ENCODE results near the gene ESPNL. TPM values are rescaled to one million over a fixed set of nuclear protein-coding genes. Genes with fewer than 3 reads are reported as not detected.
"Not testable (repeated sequence)": the region's sequence is repeated elsewhere in the genome, so short reads cannot be mapped to it uniquely, and the experiment has no call there.

ESPNL gene
- total RNA-seq, 1 donor from 2014 or later: 0.24 TPM

DNA sequence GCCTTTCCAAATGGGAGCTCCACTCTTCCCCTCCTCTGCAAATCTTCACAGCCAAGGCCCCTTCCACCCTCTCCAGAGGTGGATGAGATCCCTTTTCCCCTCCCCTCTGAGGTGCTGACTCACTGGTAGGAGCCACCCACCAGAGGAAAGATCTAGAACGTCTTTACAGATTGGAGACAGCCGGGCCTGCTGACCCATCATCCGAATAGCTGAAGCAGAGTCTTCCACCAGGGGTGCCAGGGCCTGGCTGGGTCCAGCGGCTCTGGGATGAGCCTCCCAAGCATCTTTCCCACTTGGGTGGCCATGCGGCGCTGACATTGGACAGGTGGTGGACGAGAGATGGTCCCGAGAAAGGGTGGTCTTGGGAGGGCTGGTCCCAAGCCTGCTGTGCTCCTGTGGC lies 67.6 kb downstream of the ESPNL start:
- Mint-ChIP-seq H3K9me3 (no peaks in the 10 kb centered on the region), H3K27ac (no peak overlapping the region), H3K36me3 (peaks cover 11% of the 10 kb centered on the region), H3K27me3 (peaks cover 25% of the 10 kb centered on the region), H3K4me1 (ENCODE audit: unreplicated experiment) (no peaks in the 10 kb centered on the region), H3K4me3 (no peak overlapping the region)
- DNase-seq (ENCODE audit: extremely low spot score, unreplicated experiment): no peak
- TF ChIP-seq, protein P1, sequence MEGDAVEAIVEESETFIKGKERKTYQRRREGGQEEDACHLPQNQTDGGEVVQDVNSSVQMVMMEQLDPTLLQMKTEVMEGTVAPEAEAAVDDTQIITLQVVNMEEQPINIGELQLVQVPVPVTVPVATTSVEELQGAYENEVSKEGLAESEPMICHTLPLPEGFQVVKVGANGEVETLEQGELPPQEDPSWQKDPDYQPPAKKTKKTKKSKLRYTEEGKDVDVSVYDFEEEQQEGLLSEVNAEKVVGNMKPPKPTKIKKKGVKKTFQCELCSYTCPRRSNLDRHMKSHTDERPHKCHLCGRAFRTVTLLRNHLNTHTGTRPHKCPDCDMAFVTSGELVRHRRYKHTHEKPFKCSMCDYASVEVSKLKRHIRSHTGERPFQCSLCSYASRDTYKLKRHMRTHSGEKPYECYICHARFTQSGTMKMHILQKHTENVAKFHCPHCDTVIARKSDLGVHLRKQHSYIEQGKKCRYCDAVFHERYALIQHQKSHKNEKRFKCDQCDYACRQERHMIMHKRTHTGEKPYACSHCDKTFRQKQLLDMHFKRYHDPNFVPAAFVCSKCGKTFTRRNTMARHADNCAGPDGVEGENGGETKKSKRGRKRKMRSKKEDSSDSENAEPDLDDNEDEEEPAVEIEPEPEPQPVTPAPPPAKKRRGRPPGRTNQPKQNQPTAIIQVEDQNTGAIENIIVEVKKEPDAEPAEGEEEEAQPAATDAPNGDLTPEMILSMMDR (conservative IDR thresholded peaks at IDR 0.05): no peak

DNA sequence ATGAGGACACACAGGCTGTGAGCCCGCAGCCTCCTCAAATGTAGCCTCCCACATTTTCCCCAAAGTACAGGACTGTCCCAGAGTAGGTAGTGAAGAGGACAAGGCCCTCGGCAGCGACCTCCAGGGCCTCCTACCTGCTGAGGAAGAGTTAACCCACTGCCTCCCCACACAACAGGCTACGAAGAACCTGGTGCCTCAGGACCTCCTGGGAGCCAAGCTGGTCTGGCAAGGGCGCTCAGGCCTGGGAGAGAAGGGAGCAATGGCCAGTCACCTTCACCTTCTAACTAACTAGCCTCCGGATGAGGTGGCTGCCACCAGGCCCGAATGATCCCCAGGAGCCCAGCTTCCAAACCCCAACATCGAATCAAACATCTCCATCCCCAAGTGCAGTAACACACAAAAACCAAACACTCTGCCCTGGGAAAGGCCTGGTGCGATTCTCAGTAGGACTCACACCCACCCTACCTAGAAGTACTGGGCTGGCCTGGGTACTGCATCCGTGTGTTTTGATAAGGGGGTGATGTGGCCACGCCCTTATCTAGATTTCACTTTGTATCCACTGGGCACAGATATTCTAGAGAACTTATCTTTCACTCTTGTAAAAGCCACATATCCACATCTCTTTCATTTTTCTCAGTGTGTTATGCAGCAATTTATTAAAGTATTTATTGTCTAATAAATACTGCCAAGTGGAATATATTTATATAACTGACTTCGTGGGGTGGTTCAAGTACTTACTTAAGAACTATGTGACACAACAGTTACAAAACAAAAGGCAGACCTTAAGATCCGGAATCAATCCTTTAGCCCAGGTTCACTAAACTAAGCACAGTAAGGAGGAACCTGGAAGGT lies 68.3 kb downstream of the ESPNL start:
- no peak overlapping the region for H3K27ac Mint-ChIP-seq
- H3K27me3 Mint-ChIP-seq: peaks cover 19% of the 10 kb centered on the region
- peaks cover 17% of the 10 kb centered on the region for H3K36me3 Mint-ChIP-seq
- no peaks in the 10 kb centered on the region for H3K9me3 Mint-ChIP-seq
- DNase-seq (ENCODE audit: extremely low spot score, unreplicated experiment): no peak
- no peaks in the 10 kb centered on the region for H3K4me1 Mint-ChIP-seq (ENCODE audit: unreplicated experiment)
- TF ChIP-seq, protein P1 (conservative IDR thresholded peaks at IDR 0.05): no peak
- no peak overlapping the region for H3K4me3 Mint-ChIP-seq

DNA sequence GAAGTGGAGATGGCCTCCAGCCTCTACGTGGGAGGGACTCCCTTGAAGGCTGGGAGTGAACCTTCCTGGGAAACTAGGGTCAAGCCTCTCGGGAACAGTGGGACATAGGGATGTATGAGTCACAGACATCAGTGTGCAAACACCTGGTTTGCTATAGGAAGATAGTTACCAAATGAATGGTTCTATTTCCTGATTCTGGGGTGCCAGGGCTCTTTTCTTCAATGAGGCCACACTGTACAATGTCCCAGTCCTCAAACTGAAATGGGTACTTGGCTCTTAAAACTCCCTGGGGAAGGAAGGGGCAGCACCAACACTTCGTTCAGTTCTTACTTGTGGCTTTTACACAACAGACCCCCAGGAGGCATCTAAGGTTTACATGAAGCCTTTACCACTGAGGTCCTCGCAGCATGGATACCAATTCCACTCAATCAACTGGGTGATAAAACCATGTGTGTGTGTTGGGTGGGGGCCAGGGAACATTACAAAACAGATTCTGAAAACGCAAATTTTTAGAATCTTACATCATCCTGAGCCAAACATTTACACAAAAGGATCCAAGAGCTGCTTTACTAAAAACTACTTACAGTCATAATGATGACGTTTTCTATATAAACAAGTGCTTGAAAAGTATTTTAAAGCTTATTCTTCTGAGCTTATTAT lies 69.0 kb downstream of the ESPNL start:
- no peak overlapping the region for H3K4me3 Mint-ChIP-seq
- no peak overlapping the region for H3K27ac Mint-ChIP-seq
- TF ChIP-seq, protein P1 (conservative IDR thresholded peaks at IDR 0.05): no peak
- H3K9me3 Mint-ChIP-seq: no peaks in the 10 kb centered on the region
- H3K4me1 Mint-ChIP-seq (ENCODE audit: unreplicated experiment): no peaks in the 10 kb centered on the region
- peaks cover 17% of the 10 kb centered on the region for H3K36me3 Mint-ChIP-seq
- no peak for DNase-seq (ENCODE audit: extremely low spot score, unreplicated experiment)
- peaks cover 18% of the 10 kb centered on the region for H3K27me3 Mint-ChIP-seq

DNA sequence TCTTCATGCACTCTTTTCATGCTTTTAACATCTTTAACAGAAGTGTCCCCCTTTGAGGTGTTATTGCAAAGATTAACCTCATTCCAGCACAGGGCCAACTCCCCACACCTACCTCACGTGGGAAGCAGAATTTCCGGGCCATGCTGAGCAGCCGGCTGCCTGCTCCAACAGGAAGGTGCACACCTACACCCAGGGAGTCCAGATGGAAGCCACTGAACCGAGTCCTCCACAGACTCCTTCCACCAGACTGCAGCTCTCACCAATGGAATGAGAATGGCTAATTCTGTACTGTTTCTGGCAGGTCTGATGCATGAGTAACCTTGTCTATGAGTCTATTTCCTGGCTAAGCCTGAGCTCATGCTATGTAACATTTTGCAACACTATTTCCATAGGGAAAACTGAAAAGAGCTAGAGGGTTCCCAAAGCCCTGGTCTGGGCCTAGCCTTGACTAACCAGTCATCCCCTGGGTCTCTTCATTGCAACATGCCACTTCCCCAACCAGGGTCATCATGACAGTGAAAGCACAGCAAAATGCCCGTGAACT lies 69.6 kb downstream of the ESPNL start:
- no peak overlapping the region for H3K27ac Mint-ChIP-seq
- H3K9me3 Mint-ChIP-seq: no peaks in the 10 kb centered on the region
- no peak overlapping the region for H3K4me3 Mint-ChIP-seq
- H3K36me3 Mint-ChIP-seq: peaks cover 16% of the 10 kb centered on the region
- peaks cover 12% of the 10 kb centered on the region for H3K27me3 Mint-ChIP-seq
- DNase-seq (ENCODE audit: extremely low spot score, unreplicated experiment): no peak
- H3K4me1 Mint-ChIP-seq (ENCODE audit: unreplicated experiment): no peaks in the 10 kb centered on the region
- TF ChIP-seq, protein P1 (conservative IDR thresholded peaks at IDR 0.05): no peak

DNA sequence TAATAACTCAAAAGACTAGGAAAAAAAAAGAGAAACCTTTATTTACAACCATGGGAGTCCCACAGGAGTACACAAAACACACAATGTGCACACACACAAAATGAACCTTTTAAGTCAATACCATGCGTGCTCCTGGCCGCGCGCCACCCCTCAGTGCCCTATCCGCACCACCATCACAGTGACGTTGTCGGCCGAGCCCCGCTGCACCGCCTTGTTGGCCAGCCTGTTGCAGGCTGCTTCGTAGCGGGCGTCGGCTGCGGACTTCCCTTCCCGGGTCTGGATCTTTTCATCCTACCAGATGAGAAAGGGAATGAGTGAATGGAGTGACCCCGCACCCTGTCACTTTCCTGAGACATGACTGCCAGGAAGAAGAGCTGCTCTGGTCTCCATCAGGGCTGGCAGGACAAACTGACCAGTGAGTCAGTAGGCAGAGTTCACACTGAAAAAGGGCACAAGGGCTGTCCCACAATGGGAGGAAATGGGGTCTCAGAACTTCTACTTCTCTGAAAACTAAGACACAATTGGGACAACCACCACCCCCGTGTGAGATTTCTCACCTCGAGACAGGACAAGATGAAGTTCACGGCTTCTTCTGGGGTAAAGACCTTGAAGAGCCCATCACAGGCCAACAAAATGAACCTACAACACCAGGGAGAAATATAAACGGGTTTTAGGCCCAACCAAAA lies 70.4 kb downstream of the ESPNL start:
- Mint-ChIP-seq H3K27me3 (peaks cover 4% of the 10 kb centered on the region), H3K36me3 (peaks cover 13% of the 10 kb centered on the region), H3K4me1 (ENCODE audit: unreplicated experiment) (no peaks in the 10 kb centered on the region), H3K9me3 (no peaks in the 10 kb centered on the region), H3K4me3 (no peak overlapping the region), H3K27ac (no peak overlapping the region)
- TF ChIP-seq, protein P1 (conservative IDR thresholded peaks at IDR 0.05): no peak
- DNase-seq (ENCODE audit: extremely low spot score, unreplicated experiment): no peak

DNA sequence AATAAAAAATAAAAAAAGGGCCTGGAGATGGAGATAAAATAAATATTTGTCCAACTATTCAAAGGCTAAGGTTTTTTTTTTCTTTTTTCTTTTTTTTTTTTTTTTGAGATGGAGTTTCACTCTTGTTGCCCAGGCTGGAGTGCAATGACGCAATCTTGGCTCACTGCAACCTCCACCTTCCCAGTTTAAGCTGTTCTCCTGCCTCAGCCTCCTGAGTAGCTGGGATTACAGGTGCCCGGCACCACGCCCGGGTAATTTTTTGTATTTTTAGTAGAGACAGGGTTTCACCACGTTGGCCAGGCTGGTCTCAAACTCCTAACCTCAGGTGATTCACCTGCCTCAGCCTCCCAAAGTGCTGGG lies 70.9 kb downstream of the ESPNL start:
- H3K4me3 Mint-ChIP-seq; H3K27me3 Mint-ChIP-seq; H3K27ac Mint-ChIP-seq; H3K9me3 Mint-ChIP-seq; DNase-seq (ENCODE audit: extremely low spot score, unreplicated experiment); H3K4me1 Mint-ChIP-seq (ENCODE audit: unreplicated experiment): not testable (repeated sequence)
- H3K36me3 Mint-ChIP-seq: peaks cover 13% of the 10 kb centered on the region

All from type B pancreatic cell (in vitro differentiated cells).